CD4-positive, alpha-beta T cell treated with Interferon gamma for 1 hour (primary cell): Measurements from ENCODE around the gene DTX1.

Source experiments
- DNase-seq: peaks from one replicate; pipeline ENCODE4 v3.0.0-alpha.2; 2020

The DTX1 gene

GRCh38 chr12:113096675-113097461, 40.3 kb downstream of the DTX1 start:
- DNase-seq: no peak

- no peak for DNase-seq
Observed at GRCh38 chr12:113097716-113098440, 41.3 kb downstream of the DTX1 start.

GRCh38 chr12:113098441-113099028, 42.0 kb downstream of the DTX1 start:
- peak; percentile 50 for DNase-seq

- no peak for DNase-seq
Observed at GRCh38 chr12:113099364-113099763, 42.8 kb downstream of the DTX1 start.

- no peak for DNase-seq
Observed at GRCh38 chr12:113099764-113100163, 43.2 kb downstream of the DTX1 start.

- no peak for DNase-seq
Observed at GRCh38 chr12:113101751-113102150, 45.2 kb downstream of the DTX1 start.

GRCh38 chr12:113102811-113103210, 46.3 kb downstream of the DTX1 start:
- DNase-seq: no peak

GRCh38 chr12:113103756-113104450, 47.4 kb downstream of the DTX1 start:
- peak; percentile 64 for DNase-seq

GRCh38 chr12:113104953-113105510, 48.5 kb downstream of the DTX1 start:
- no peak for DNase-seq

GRCh38 chr12:113105606-113106271, 49.2 kb downstream of the DTX1 start:
- DNase-seq: no peak

GRCh38 chr12:113106361-113106760, 49.8 kb downstream of the DTX1 start:
- DNase-seq: no peak

GRCh38 chr12:113108308-113108707, 51.8 kb downstream of the DTX1 start:
- DNase-seq: no peak

- DNase-seq: no peak
Observed at GRCh38 chr12:113109360-113109759, 52.8 kb downstream of the DTX1 start.

GRCh38 chr12:113109872-113110599, 53.5 kb downstream of the DTX1 start:
- DNase-seq: no peak

GRCh38 chr12:113111247-113111646, 54.7 kb downstream of the DTX1 start:
- no peak for DNase-seq

GRCh38 chr12:113112043-113112899, 55.7 kb downstream of the DTX1 start:
- DNase-seq: no peak

- DNase-seq: no peak
Observed at GRCh38 chr12:113113397-113113796, 56.9 kb downstream of the DTX1 start.

GRCh38 chr12:113114447-113115178, 58.1 kb downstream of the DTX1 start:
- no peak for DNase-seq

GRCh38 chr12:113115455-113116126, 59.1 kb downstream of the DTX1 start:
- DNase-seq: no peak
